Ecto neural progenitor cell (in vitro differentiated cells): ENCODE data around the gene HDAC2.
"Not testable (repeated sequence)": the region's sequence is repeated elsewhere in the genome, so short reads cannot be mapped to it uniquely, and the experiment has no call there.

Experiments used
- DNase-seq: peaks from one replicate; pipeline ENCODE4 v3.0.0-alpha.2; 2018; ENCODE audit warnings: low spot score

HDAC2 gene

DNA sequence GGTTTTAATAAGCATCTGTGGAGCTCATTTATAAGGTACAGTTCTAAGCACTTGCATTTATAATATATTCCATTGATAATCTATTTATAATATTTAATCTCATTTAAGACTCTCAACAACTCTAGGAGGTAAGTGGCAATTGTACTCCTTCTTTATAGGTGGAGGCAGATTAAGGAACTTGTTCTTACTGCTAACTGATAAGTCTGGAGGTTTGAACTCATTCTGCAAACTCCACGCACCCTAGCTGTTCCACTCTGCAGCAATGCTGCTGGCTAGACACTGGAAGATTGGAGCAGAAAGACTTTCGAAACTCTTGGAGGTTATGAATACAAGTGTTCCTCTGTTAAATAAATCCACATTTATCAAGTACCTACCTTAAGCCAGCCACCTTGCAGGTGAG, 793 bp upstream of the HDAC2 start:
- DNase-seq = no peak

DNA sequence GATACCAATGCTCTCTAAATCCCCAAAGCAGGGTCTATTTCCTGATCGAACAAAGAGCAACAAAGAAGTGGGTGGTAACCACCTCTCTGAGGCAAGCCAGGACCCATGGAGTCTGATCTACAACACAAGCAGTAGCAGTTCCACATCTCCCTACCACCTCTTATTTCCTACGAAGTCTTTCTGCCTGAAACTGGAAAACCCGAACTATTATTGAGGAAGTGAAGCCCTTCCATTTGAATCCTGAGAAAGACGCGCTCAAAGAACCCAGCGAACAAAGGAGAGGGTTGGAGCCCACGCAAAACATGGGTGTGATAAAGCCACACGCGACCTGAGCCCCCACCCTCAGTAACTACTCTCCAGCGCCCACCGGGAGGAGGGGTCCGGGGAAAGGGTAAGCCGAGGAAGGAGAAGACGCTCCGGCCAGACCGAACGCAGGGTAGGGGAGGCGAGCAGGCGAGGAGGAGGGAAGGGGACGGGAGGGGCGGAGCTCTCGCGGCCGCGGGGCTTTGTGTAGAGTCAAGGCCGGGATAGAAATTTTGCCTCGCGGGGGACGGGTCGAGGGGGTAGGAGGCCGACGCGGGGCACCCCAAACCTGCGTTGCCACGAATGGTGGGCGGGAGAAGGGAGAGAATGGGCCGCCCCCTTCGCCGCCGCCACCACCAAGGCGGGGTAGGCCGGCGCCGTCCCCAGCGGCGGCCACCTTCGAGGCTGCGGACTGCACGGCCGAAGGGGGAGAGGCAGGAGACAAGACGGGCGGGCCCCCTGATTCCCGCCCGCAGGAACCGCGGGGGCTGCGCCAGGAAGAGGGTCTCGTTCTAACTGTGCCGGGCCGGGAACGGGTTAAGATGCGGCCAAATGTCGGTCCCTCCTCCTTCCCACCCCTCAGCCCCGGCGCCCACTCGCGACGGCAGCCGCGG, 802 bp downstream of the HDAC2 start:
- peak; percentile 80 for DNase-seq

DNA sequence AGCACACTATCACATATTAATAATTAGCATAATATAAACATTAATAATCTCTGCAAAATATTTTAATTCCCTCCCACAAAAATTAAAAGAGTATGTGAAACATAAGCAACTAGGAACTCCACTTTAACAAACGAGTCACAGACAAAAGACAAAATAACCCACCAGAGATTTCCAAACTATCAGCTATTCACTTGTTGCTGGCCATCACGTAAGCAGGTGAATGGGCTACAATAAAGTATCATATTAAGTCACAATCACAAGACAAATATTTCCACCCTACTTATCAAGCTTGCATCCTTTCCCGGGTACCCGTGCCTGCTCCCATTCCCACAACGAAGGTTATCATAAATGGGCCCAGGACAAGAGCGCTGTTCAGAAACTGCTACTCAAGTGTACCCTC, 2.5 kb downstream of the HDAC2 start:
- DNase-seq = no peak

DNA sequence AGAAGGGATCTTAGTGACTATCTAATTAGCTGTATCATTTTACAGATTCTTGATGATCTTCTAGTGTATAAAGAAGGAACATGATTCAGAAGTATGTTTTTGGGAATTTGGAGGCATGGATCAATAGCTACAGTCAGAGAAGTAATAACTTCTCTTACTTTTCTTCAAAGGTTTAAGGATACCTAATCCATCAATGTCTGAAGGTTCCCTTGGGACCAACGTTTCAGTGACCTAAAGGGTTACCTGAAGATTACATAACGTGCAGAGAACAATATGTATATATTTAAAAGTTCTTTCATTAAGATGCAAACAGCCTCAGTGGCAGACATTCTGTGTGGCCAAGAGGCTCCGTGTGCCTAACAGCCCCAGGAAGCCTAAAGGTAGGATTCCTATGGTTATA, 3.2 kb downstream of the HDAC2 start:
- no peak for DNase-seq

DNA sequence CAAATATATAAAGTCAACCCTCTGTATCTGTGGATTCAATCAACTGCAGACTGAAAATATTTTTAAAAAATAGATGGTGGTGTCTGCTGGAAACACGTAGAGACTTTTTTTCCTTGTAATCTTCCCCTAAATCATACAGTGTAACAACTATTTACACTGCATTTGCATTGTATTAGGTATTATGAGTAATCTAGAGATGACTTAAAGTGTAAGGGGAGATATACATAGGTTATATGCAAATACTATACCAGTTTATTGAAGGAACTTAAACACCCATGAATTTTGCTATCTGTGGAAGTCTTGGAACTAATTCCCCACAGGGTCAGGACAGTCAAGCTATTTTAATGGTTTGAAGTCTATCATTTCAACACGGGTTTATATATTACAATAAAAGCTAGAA, 10.2 kb downstream of the HDAC2 start:
- DNase-seq = no peak

DNA sequence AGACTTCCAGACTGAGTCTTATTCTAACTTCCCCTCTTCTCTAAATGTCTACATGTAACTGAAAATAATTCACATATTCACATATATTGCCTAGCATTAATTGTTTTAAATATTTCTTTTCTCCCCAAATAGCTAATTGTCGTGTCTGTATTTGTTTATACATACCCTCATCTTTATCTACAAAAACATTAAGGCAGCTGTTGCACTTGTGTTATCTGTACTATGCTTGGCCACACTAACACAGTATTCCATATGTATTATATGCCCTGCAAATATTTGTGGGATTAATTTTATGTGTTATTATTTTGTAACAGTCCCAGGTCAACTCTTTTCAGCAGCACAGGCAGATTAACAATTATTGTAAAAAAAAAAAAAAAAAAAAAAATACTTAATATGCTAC, 11.7 kb downstream of the HDAC2 start:
- DNase-seq = no peak

DNA sequence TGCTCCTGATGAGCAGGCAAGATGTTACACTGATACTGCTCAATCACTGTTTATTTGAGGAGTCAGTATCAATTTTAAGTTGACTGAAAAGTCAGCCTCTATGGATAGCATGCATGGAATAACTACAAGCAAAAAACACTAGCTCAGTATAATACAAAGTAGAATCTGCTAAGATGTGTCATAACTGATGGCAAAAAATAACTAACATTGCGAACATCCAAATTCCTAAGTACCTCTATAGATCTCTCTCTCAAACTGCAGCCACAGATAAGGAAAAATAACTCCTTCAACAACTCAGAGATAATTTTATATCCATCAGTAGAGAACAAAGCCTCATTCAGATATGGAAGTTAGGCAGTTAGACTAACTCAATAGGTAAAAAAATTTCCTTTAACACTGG, 16.3 kb downstream of the HDAC2 start:
- no peak for DNase-seq

DNA sequence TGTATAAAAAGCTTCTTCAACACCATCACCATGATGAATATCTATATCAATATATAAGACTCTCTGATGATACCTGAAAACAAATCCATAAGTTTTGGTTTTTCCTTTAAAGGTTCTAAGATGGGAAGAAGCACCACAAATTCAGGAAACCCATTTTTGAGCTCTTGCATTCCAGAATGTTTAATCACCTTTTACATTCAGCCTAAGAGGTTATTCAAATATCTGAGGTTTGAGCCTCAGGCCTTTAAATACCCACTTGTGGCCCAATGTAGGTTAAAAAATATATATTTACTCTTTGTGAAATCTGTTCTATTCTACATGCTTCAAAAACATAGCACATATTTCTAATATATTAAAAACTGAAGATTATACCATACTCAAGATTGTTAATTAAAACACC, 17.6 kb downstream of the HDAC2 start:
- DNase-seq = no peak

DNA sequence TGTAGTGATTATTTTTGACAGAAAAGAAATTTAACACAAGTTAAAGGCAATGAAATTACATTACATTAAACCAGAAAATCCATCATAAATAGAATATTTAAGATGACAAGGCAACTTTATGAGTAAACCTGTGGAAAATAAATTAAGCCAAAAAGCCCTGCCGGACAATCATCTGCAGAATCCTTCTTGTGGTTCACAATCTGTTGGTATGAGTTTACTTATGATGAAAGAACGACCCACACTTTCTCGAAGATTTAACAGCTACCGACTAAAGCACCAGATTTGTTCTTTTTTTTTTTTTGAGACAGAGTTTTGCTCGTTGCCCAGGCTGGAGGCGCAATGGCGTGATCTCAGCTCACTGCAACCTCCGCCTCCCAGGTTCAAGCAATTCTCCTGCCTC, 21.4 kb downstream of the HDAC2 start:
- no peak for DNase-seq

DNA sequence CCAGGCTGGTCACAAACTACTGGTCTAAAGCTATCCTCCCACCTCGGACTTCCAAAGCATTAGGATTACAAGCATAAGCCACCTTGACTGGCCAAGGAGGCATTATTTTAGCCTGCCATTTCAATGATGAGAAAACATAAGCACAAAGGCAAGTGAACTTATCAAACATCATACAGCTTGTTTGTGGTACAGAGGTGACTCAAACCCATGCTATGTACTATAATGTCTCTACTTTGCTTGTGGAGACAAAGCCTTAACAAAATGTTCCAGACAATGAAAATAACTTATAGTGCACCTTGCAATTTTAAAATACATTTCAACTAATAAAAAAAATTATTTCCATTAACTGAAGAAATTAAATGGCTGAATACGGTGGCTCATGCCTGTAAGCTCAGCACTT, 26.2 kb downstream of the HDAC2 start:
- DNase-seq = no peak

DNA sequence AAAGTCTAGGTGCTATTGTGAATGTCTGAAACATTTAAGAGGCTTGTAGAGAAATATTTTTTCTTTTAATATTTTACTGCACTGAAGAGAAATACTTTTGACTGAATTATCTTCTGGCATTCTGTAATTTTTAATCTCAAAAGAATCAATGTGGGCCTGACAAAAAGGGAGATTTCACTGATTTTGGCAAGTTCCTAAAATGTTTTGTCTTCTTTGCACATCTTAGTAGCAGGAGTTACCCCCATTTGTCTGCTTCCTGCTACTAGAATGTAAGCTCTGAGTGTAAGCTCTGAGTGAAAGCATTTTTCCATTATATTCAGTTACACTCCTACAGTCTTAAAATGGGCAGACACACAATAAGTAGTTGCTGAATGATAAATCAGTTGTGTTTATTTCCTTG, 31.1 kb downstream of the HDAC2 start:
- no peak for DNase-seq

DNA sequence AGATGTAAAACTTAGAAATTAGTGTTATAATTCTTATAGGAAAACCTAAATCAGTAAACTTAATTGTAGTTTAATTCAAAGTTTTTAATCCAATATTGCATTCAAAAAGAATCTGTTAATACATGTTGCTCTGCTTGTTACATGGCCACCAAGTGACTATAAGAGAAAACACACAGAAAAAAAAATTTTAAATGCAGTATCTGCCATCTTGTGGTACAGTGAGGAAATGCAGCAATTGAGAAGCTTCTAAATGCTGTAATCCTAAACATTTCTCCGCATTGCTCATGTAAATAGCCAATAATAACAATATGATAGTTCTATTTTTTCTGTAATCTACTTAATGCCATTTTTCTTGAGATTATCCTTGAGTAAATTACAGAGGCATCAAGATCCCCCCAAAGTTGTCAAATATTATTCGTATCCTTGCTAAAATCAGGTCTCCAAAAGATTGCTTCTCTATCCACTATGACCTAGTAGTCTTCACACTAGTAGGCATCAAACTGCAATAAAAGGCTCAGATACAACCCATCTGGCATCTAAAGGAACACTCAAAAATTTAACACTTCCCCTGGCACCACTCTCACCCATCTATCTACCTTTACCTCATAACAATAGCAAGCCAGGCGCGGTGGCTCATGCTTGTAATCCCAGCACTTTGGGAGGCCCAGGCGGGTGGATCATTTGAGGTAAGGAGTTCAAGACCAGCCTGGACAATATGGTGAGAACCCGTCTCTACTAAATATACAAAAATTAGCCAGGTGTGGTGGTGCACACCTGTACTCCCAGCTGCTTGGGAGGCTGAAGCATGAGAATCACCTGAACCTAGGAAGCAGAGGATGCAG, 34.6 kb downstream of the HDAC2 start:
- DNase-seq = no peak

DNA sequence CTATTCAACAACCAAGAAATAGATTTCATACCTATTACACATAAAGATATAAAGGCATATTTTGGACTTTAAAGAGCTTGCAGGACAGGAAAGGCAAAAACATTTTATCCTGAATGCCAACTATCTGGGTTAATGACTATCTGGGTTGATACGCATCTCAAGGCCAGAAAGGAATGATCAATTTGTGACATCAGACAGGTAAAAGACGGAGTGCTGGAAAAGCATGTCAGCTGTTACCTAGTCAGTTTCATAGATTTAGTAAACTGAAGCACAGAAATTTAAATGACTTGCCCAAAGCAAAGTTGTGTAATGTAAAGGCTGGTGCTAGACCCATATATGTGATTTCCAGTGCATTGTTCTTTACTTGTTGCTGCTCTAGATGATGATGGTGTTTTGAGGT, 36.8 kb downstream of the HDAC2 start:
- DNase-seq = no peak

DNA sequence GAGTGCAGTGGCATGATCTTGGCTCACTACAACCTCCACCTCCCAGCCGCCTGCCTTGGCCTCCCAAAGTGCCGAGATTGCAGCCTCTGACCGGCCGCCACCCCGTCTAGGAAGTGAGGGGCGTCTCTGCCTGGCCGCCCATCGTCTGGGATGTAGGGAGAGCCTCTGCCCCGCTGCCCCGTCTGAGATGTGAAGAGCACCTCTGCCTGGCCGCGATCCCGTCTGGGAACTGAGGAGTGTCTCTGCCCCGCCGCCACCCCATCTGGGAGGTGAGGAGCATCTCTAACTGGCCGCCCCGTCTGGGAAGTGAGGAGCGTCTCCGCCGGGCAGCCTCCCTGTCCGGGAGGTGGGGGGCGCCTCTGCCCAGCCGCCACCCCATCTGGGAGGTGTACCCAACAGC, 39.0 kb downstream of the HDAC2 start:
- not testable (repeated sequence) for DNase-seq

DNA sequence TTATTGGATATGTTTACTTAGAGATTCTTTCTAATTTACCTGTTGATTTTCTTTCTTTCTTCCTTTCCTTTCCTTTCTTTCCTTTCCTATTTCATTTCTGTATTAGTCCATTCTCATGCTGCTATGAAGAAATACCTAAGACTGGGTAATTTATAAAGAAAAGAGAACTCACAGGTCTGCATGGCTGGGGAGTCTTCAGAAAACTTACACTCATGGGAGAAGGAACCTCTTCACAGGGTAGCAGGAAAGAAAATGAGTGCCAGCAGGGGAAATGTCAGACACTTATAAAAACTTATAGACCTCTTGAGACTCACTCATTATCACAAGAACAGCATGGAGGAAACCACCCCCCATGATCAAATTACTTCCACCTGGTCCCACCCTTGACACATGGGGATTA, 40.8 kb downstream of the HDAC2 start:
- DNase-seq = no peak

DNA sequence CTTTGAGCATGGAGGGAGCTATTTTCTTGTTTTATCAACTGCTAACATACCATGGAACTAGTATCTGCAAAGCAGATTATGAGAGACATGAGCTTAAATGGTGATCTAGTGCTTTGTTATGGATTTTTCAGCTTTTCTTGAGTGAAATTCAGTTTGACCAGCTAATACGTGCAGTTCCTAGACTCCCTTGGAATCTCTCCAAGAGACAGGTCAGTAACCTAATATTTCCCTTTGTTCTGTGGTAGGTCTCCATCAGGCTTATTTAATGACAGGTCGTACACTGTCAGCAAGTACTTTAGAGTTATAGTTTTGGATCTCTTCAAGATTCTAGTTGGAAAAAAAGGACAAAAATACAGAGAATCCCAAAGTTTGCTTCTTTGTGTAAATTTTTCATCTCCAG, 43.9 kb downstream of the HDAC2 start:
- DNase-seq = no peak

DNA sequence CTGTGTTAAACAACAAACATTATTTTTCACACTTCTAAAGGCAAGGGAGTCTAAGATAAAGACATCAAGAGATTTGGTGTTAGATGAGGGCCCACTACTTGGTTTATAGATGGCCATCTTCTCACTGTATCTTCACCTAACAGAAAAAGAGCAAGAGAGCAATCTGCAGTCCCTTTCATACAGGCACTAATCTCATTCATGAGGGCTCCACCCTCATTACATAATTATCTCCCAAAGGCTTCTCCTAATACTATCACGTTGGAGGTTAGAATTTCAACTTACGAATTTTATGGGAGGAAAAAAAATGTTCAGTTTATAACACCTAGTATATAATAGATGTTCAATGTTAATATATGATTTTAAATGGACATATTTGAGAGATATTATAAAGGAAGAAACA, 45.6 kb downstream of the HDAC2 start:
- DNase-seq = no peak

DNA sequence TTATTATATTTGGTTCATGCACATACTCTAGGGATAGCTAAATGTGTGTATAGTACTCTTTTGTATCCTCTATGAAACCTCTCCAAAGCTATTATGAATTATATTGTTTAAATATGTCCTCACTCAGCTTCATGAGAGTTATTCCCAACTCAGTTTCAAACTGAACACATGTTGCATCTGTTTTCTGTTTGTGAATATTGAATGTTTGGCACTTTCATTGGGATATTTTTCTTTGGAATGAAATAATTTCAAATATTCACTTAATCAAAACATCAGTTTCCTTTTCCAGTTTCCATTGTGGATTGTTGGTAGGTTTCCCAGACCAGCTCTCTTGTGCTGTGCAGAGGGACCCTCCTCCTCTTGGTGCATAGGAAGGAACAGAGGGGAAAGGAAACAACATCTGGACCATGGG, 46.6 kb downstream of the HDAC2 start:
- DNase-seq = no peak

DNA sequence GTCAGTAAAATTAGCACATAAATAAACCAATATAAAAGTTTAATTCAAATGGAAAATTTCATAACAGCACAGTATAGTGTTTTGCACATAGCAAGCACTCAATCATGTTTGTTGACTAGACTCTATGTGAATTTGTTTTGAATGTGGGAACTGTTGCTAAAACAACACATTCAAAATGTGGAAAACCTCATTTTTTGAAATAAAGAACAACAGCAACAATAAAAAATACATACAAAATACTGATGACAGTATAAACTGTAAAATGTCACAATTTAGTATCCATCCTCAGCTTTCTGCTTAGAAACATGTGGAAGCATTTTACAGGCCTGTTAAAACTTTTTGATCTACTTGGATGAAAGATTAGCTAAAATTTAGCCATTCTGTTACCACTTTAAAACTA, 47.4 kb downstream of the HDAC2 start:
- no peak for DNase-seq

DNA sequence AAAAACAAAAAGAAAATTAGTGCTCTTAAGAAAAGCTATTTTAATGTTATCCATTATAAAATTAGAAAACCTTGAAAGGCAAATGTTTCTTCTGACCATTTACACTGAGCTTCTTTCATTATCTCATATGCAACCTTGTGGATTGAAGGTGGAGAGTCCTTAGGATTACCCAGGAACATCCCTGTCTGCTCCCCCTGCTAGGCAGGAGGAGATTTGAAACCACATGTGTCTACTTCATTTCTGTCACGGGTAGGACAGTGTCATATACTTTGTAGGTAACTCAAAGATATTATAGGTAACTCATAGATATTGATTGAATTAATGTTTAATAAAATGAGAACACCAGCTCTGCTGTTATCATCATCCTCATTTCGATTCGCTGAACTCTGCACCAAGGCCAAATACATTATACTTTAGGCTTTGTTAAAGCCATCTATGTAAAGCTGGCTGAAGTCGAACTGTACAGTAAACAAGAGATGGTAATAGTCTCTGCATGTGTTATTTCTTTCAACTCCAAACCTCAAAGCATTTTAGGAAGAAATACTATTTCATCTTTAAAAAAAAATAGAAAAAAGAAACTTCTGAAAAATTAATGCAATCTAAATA, 49.5 kb downstream of the HDAC2 start:
- DNase-seq = no peak

DNA sequence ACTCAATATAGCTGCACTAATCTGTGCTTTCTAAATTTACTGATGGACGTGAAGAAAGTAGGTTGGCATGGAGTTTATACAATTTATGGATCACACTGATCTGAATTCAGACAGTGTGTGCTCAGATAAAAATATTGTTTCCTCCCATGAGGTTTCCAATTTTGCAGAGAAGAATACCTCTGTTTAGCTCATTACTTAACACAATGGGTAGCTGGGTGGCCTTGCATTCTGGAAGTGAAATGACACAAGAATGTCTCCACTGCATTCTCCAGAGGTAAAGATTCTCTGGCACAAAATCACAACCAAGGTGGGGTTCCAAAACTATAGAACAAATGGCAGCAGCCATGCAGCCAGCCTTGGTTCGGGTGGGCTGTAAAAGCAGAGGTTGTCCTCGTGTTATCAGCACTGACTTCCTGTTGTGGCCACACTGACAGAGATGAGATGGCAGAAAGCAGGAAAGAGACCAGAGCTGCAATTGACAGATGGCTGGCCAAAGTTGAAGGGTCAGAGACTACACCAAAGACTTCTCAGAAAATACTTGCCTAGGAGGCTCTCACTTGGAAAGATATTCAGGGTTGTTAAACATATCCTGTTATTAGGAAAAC, 50.2 kb downstream of the HDAC2 start:
- no peak for DNase-seq

DNA sequence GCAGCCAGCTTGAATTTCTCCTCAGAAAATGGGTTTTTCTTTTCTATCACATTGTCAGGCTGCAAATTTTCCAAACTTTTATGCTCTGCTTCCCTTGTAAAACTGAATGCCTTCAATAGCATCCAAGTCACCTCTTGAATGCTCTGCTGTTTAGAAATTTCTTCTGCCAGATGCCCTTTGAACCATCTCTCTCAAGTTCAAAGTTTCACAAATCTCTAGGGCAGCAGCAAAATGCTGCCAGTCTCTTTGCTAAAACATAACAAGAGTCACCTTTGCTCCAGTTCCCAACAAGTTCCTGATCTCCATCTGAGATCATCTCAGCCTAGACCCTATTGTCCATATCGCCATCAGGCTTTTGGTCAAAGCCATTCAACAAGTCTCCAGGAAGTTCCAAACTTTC, 60.7 kb downstream of the HDAC2 start:
- not testable (repeated sequence) for DNase-seq
